Neutrophil (primary cell): ENCODE measurements around the gene UTS2R.
"Not testable (repeated sequence)": the region's sequence is repeated elsewhere in the genome, so short reads cannot be mapped to it uniquely, and the experiment has no call there.

ENCODE experiments used
- H3K27ac ChIP-seq: fragments of 200-600 bp; sonication (generic); 2 replicates; pipeline ENCODE4 v1.5.1; 2016; ENCODE audit warnings: mild to moderate bottlenecking, moderate library complexity
- H3K27me3 ChIP-seq: fragments of 200-600 bp; sonication (generic); 2 replicates; pipeline ENCODE4 v1.6.0; 2016; ENCODE audit warnings: mild to moderate bottlenecking
- H3K36me3 ChIP-seq: fragments of 200-600 bp; sonication (generic); 2 replicates; pipeline ENCODE4 v1.5.1; 2017
- H3K4me1 ChIP-seq, 2 experiments: fragments of 200-600 bp in 1 of 2; sonication (generic) in 1 of 2; 1 replicate in 1 of 2; 2 replicates in 1 of 2; pipeline versions ENCODE4 v1.5.1 to v1.6.1; 2013 to 2016; ENCODE audit warnings: low read depth in 1 of 2, low read length in 1 of 2, mild to moderate bottlenecking in 1 of 2, moderate library complexity in 1 of 2; ENCODE audit not compliant: control insufficient read depth in 1 of 2, insufficient read depth in 1 of 2
- H3K4me3 ChIP-seq, 2 experiments: fragments of 200-600 bp in 1 of 2; sonication (generic) in 1 of 2; 1 replicate in 1 of 2; 2 replicates in 1 of 2; pipeline ENCODE4 v1.5.1; 2013 to 2016; ENCODE audit warnings: low read depth in 1 of 2, low read length in 1 of 2, mild to moderate bottlenecking in 1 of 2, moderate library complexity in 1 of 2
- H3K9me3 ChIP-seq: fragments of 200-600 bp; sonication (generic); 2 replicates; pipeline ENCODE4 v1.5.1; 2016
- TF ChIP-seq, protein P1 (sequence below): fragments of 200-600 bp; sonication (generic); IDR thresholded peaks from 2 replicates; pipeline ENCODE4 v1.5.1; 2016; ENCODE audit warnings: antibody characterized with exemption

The UTS2R gene

DNA sequence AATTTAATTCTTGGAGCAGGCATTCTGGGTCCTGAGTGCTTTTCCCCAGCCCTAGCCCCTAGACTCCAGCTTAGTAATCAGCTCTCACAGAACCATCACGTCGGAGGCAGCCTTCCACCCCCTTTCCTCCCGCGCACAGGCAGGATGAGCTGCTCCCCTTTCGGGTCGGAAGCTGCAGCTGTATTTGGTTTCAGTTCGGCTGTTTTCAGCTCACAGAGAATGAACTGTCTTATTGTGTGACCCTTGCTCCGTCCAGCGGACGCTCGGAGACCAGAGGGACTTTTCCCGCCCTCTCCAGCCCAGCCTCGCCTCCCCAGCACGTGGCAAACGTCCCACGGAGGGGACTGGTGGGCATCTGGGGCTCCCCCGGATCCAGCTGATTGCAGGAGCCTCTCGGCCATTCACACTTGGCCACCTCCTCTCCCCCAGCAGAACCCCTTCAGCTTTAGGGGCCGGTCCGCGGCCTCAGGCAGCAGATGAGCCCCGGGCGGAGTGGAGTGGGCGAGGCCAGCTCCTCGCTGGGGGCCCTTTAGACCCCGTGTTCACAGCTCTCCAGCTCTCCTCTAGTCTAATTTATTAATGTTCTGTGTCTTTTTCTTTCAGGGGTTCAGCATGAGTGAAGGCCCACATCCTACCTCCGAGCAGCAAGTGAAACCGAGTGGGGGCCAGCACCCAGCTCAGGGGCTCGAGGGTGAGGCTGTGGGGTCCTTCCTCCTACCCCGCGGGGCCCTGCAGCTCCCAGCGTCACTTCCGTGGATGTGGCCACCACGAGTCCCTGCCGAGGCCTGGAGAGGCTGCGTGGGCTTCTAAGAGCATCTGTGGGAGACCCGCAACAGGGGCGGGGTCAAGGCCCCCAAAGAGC lies 863 bp upstream of the UTS2R start:
- Histone ChIP-seq H3K27ac (no peak overlapping the region), H3K27me3 (peaks cover 97% of the 10 kb centered on the region), H3K4me3 (no peak overlapping the region), H3K9me3 (no peaks in the 10 kb centered on the region), H3K4me1 (peaks cover 3 to 4% of the 10 kb centered on the region in 2 experiments), H3K36me3 (no peaks in the 10 kb centered on the region)
- TF ChIP-seq, protein P1, sequence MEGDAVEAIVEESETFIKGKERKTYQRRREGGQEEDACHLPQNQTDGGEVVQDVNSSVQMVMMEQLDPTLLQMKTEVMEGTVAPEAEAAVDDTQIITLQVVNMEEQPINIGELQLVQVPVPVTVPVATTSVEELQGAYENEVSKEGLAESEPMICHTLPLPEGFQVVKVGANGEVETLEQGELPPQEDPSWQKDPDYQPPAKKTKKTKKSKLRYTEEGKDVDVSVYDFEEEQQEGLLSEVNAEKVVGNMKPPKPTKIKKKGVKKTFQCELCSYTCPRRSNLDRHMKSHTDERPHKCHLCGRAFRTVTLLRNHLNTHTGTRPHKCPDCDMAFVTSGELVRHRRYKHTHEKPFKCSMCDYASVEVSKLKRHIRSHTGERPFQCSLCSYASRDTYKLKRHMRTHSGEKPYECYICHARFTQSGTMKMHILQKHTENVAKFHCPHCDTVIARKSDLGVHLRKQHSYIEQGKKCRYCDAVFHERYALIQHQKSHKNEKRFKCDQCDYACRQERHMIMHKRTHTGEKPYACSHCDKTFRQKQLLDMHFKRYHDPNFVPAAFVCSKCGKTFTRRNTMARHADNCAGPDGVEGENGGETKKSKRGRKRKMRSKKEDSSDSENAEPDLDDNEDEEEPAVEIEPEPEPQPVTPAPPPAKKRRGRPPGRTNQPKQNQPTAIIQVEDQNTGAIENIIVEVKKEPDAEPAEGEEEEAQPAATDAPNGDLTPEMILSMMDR, result no peak

DNA sequence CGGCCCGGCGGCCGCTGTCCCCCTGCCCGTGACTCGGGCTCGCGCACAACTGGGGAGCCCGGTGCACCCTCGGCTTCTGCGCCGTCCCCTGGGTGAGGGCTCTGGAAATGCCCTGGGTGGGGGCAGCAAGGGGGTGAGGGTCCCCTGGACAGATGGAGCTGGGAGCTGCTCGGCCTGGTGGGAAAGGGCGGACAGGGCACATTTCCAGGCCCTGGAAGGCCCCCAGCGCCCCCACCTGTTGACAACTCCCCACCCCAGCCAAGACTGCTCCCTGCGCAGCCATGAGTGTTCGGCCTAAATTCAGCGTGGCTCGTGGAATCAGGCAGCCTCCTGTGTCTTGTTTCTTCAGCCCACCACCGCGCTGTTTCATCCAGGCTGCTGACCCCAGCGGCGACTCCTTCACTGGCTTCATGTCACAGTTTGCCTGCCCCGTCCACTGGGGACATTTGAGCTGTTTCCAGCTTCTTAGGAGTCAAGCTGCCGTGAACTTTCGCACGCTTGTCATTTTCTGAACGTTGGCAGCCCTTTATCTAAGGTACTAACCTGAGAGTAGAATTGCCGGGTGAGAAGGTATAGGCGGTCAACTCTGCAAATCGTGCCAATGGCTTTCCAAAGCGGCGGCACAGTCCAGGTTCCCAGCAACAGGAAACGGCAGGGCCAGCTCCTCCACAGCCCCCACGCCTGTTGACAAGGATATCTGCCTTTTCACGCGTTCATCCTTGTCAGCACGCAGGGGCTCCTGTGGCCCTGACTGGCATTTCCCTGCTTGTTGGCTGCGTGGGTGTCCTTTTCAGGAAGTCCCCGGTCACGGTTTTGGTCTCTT lies 895 bp downstream of the UTS2R start:
- Histone ChIP-seq H3K27me3 (peaks cover 95% of the 10 kb centered on the region), H3K27ac (no peak overlapping the region), H3K36me3 (no peaks in the 10 kb centered on the region), H3K4me1 (peaks cover 6 to 8% of the 10 kb centered on the region in 2 experiments), H3K4me3 (no peak overlapping the region), H3K9me3 (no peaks in the 10 kb centered on the region)
- TF ChIP-seq, protein P1, result no peak

DNA sequence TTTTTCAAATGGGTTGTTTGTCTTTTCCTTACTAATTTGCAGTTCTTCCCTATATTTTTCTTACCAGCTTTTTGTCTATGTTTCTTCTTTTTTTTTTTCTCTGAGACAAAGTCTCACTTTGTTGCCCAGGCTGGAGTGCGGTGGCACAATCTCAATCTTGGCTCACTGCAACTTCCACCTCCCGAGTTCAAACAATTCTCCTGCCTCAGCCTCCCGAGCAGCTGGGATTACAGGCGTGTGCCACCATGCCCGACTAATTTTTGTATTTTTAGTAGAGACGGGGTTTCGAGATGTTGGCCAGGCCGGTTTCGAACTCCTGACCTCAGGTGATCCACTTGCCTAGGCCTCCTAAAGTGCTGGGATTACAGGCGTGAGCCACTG lies 1.5 kb downstream of the UTS2R start:
- H3K36me3 ChIP-seq, result not testable (repeated sequence)

DNA sequence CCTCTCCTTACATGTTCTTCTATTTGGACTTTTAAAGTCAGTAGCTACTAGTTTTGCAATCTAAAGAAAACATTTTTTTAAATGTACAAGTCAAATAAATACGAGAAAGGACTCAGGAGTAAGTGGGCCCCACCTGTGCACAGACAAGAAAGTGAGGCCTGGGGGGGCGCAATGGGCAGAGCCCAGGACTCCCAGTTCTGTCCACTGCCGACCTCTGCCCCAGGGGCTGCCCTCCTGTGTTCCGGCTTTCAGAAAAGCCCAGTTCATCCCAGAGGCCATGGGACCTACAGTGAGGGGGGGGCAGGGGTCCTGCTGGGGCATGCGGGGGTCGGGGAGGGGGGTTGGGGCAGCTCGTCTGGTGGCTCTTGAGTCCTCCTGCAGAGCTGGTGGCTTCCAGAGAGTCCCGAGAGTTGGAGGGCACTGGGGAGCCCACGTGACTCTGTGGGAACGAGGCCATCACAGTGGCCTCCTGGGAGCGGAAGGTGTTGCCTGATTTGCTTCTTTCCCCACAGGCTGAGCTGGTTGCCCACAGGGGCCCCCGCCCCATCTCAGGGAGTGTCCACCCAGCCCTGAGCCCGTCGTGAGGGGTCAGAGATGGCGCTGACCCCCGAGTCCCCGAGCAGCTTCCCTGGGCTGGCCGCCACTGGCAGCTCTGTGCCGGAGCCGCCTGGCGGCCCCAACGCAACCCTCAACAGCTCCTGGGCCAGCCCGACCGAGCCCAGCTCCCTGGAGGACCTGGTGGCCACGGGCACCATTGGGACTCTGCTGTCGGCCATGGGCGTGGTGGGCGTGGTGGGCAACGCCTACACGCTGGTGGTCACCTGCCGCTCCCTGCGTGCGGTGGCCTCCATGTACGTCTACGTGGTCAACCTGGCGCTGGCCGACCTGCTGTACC lies 2.4 kb downstream of the UTS2R start:
- Histone ChIP-seq H3K9me3 (no peaks in the 10 kb centered on the region), H3K27me3 (peaks cover 95% of the 10 kb centered on the region), H3K4me3 (no peak overlapping the region), H3K27ac (no peak overlapping the region), H3K36me3 (no peaks in the 10 kb centered on the region), H3K4me1 (peaks cover 6 to 8% of the 10 kb centered on the region in 2 experiments)
- TF ChIP-seq, protein P1, result no peak

More for the DNA sequence above, 1.5 kb downstream of the UTS2R start:
- peaks cover 95% of the 10 kb centered on the region for H3K27me3 ChIP-seq
- not testable (repeated sequence) for H3K9me3 ChIP-seq, H3K4me3 ChIP-seq, H3K27ac ChIP-seq, H3K4me1 ChIP-seq

DNA sequence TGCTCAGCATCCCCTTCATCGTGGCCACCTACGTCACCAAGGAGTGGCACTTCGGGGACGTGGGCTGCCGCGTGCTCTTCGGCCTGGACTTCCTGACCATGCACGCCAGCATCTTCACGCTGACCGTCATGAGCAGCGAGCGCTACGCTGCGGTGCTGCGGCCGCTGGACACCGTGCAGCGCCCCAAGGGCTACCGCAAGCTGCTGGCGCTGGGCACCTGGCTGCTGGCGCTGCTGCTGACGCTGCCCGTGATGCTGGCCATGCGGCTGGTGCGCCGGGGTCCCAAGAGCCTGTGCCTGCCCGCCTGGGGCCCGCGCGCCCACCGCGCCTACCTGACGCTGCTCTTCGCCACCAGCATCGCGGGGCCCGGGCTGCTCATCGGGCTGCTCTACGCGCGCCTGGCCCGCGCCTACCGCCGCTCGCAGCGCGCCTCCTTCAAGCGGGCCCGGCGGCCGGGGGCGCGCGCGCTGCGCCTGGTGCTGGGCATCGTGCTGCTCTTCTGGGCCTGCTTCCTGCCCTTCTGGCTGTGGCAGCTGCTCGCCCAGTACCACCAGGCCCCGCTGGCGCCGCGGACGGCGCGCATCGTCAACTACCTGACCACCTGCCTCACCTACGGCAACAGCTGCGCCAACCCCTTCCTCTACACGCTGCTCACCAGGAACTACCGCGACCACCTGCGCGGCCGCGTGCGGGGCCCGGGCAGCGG lies 3.2 kb downstream of the UTS2R start:
- Histone ChIP-seq H3K36me3 (no peaks in the 10 kb centered on the region), H3K27me3 (peaks cover 93% of the 10 kb centered on the region), H3K27ac (no peak overlapping the region), H3K4me1 (peaks cover 6 to 8% of the 10 kb centered on the region in 2 experiments), H3K9me3 (no peaks in the 10 kb centered on the region), H3K4me3 (no peak overlapping the region)
- TF ChIP-seq, protein P1, result no peak
